Measurements from ENCODE around the gene MGRN1.

DNA sequence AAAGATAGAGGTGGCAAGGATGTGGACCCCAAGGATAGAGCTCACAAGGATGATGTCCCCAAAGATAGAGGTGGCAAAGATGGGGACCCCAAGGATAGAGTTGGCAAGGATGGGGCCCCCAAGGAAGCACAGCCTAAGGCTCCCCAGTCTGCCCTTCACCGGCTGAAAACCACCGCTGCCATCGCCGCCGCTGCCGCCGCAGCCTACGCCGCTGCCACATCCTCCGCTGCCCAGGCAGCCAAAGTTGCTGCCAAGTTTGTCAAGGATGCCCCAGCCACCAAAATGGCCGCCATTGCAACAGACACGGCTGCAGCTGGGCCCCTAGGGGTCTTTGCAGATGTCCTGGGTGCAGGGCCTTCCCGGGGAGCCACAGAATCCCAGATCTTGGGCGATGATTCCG is 48.6 kb upstream of the MGRN1 start:
- TF ChIP-seq POLR2A (IDR thresholded peaks at IDR 0.05) (no peak), POLR2AphosphoS5 (IDR thresholded peaks at IDR 0.05) (no peak)
- TF ChIP-seq, protein P1, sequence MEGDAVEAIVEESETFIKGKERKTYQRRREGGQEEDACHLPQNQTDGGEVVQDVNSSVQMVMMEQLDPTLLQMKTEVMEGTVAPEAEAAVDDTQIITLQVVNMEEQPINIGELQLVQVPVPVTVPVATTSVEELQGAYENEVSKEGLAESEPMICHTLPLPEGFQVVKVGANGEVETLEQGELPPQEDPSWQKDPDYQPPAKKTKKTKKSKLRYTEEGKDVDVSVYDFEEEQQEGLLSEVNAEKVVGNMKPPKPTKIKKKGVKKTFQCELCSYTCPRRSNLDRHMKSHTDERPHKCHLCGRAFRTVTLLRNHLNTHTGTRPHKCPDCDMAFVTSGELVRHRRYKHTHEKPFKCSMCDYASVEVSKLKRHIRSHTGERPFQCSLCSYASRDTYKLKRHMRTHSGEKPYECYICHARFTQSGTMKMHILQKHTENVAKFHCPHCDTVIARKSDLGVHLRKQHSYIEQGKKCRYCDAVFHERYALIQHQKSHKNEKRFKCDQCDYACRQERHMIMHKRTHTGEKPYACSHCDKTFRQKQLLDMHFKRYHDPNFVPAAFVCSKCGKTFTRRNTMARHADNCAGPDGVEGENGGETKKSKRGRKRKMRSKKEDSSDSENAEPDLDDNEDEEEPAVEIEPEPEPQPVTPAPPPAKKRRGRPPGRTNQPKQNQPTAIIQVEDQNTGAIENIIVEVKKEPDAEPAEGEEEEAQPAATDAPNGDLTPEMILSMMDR (IDR thresholded peaks at IDR 0.05): no peak
